Subcutaneous abdominal adipose tissue (tissue), 5 donors: ENCODE measurements around the gene TEX44.

ENCODE experiments used
- H3K27ac ChIP-seq: one replicate; pipeline ENCODE4 v1.7.0; 2013; ENCODE audit warnings: low read depth, mild to moderate bottlenecking, inconsistent platforms, low read length, moderate library complexity
- H3K27me3 ChIP-seq, 5 donors: one replicate each; pipeline ENCODE4 v1.7.0; 2013; ENCODE audit warnings: low read length in 5 of 5, inconsistent platforms in 1 of 5; ENCODE audit not compliant: control insufficient read depth in 5 of 5, insufficient read depth in 4 of 5
- H3K36me3 ChIP-seq, 5 donors: one replicate each; pipeline ENCODE4 v1.7.0; 2013; ENCODE audit warnings: low read length in 5 of 5; ENCODE audit not compliant: control insufficient read depth in 5 of 5, insufficient read depth in 5 of 5
- H3K4me1 ChIP-seq, 5 donors: one replicate each; pipeline ENCODE4 v1.7.0; 2013; ENCODE audit warnings: low read length in 5 of 5, mild to moderate bottlenecking in 3 of 5, moderate library complexity in 1 of 5; ENCODE audit not compliant: control insufficient read depth in 5 of 5, insufficient read depth in 5 of 5
- H3K4me3 ChIP-seq, 5 donors: one replicate each; pipeline ENCODE4 v1.7.0; 2013; ENCODE audit warnings: low read length in 5 of 5, low read depth in 1 of 5
- H3K9ac ChIP-seq, 5 donors: one replicate each; pipeline ENCODE4 v1.7.0; 2013; ENCODE audit warnings: low read length in 5 of 5, mild to moderate bottlenecking in 4 of 5, moderate library complexity in 3 of 5
- H3K9me3 ChIP-seq, 5 donors: one replicate each; pipeline ENCODE4 v1.7.0; 2013; ENCODE audit warnings: low read length in 5 of 5; ENCODE audit not compliant: control insufficient read depth in 5 of 5
- donor health status: healthy.
- donor health status: healthy.
- donor health status: healthy.
- donor health status: healthy.
- donor health status: healthy.

Gene TEX44

GRCh38 chr2:231627384-231628120, 34.9 kb downstream of the TEX44 start:
- Histone ChIP-seq H3K4me1 (peaks cover 10 to 35% (median 19%) of the 10 kb centered on the region in 5 donors), H3K27ac (peak overlapping the region; percentile 94), H3K9ac (peak overlapping the region; percentile 23 to 89 (median 71)), H3K9me3 (peaks cover 0 to 4% (median 0%) of the 10 kb centered on the region in 5 donors), H3K36me3 (no peaks in the 10 kb centered on the region), H3K4me3 (peak overlapping the region in 3 of 5 donors; percentile 29 to 57 (median 38)), H3K27me3 (peaks cover 0 to 5% (median 0%) of the 10 kb centered on the region in 5 donors)

DNA sequence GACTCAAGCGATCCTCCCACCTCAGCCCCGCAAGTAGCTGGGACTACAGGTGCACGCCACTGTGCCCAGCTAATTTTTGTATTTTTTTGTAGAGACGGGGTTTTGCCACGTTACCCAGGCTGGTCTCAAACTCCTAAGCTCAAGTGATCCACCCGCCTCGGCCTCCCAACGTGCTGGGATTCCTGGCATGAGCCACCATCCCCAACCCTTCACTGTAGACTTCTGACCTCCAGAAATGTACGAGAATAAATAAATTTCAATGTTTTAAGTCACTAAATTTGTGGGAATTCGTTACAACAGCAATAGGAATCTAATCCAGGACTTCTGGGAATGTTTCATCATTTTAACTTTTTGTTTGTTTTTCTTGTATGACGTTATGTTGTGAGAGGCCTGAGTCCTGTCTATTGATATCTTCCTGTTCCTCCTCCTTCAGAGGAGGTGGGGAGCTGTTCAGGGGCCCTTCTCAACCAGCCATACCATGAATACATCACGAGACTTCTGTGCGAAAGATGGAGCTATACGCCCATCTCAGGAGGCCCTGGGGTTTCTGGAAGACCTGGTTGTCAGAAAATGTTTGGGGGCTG, 40.0 kb downstream of the TEX44 start:
- H3K4me3 ChIP-seq: no peak overlapping the region
- H3K9ac ChIP-seq: peak overlapping the region in 4 of 5 donors; percentile 26 to 69 (median 55)
- peak overlapping the region; percentile 91 for H3K27ac ChIP-seq
- H3K27me3 ChIP-seq: peaks cover 0 to 5% (median 0%) of the 10 kb centered on the region in 5 donors
- H3K36me3 ChIP-seq: no peaks in the 10 kb centered on the region
- H3K4me1 ChIP-seq: peaks cover 12 to 32% (median 18%) of the 10 kb centered on the region in 5 donors
- peaks cover 0 to 3% (median 0%) of the 10 kb centered on the region in 5 donors for H3K9me3 ChIP-seq

DNA sequence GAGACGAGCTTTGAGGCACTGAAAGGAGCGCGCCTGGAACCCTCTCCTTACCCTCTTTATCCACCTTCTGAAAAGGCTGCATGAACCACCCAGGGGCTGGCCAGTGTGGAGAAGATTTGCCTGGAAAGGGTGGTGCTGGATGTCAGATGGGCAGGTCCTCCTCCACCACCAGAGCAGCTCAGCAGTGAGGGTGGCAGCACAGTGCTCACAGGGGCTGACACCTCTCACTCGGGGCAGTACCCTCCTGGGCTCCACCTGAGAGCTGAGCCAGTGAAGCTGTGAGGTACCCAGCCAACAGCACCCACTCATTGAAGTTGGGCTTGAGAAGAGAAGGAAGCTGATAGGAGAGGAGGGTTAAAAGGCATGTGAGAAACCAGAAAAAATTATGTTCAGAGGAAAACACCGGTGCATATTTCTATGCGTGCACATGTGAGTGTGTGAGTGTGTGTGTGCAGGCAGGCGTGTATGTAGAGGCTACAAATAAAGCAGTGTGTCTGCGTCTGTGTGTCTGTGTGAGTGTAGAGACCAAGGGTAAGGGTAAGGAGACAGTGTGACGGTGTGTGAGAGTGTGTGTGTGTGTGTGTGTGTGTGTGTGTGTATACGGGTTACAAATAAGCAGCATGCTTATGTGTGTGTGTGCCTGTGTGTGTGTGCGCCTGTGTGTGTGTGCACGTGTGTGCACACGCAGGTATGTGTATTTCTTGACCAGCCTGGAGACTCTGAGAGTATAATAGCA, 40.7 kb downstream of the TEX44 start:
- Histone ChIP-seq H3K4me1 (peaks cover 6 to 24% (median 12%) of the 10 kb centered on the region in 5 donors), H3K9ac (peak overlapping the region in 4 of 5 donors; percentile 7 to 59 (median 42)), H3K9me3 (no peaks in the 10 kb centered on the region), H3K4me3 (no peak overlapping the region), H3K27ac (peak overlapping the region; percentile 91), H3K36me3 (no peaks in the 10 kb centered on the region), H3K27me3 (peaks cover 0 to 2% (median 0%) of the 10 kb centered on the region in 5 donors)

GRCh38 chr2:231634412-231634811, 41.7 kb downstream of the TEX44 start:
- peaks cover 0 to 2% (median 0%) of the 10 kb centered on the region in 5 donors for H3K27me3 ChIP-seq
- H3K4me1 ChIP-seq: peaks cover 6 to 24% (median 13%) of the 10 kb centered on the region in 5 donors
- peak overlapping the region; percentile 91 for H3K27ac ChIP-seq
- no peak overlapping the region for H3K4me3 ChIP-seq
- H3K36me3 ChIP-seq: no peaks in the 10 kb centered on the region
- no peaks in the 10 kb centered on the region for H3K9me3 ChIP-seq
- peak overlapping the region in 1 of 5 donors; percentile 46 for H3K9ac ChIP-seq

DNA sequence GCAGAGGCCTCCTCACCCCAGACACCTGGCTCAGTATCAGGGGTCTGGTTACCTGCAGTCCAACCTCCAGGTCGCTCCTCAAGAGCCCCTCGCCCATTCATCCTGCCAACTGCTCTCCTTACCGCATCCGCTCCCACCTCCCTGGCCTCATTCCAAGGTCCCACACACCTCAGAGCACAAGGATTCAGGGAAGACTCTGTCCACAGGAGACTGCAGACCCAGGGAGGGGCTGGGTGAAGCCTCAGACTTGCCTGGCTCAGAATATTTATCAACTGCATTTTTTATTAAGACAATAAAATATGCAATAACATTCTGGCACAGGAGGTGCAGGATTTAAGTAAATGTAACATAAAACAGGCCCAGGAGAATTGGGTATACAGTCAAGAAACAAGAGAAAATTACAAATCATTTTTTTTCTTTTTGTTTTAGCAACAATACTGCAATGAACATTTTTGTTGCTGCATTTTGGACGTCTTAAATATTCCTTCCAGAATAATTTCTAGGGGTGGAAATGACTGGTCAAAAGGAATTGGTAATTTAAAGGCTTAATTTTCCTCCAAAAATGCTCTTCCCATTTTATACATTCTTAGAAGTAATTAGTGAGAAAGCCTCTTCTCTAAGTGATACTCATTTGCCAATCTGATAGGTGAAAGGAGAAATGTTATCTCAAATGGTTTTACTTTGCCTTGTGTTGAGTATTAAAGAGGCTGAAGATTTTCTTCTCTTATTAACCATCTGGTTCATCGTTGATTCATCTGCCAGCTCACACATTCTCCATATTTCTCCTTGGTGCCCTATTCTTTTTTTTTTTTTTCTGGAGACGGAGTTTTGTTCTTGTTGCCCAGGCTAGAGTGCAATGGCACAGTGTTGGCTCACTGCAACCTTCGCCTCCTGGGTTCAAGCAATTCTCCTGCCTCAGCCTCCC, 42.5 kb downstream of the TEX44 start:
- Histone ChIP-seq H3K4me1 (peaks cover 6 to 29% (median 13%) of the 10 kb centered on the region in 5 donors), H3K36me3 (no peaks in the 10 kb centered on the region), H3K9me3 (no peaks in the 10 kb centered on the region), H3K27ac (peak overlapping the region; percentile 91), H3K9ac (peak overlapping the region in 1 of 5 donors; percentile 46), H3K27me3 (peaks cover 0 to 2% (median 0%) of the 10 kb centered on the region in 5 donors), H3K4me3 (no peak overlapping the region)

DNA sequence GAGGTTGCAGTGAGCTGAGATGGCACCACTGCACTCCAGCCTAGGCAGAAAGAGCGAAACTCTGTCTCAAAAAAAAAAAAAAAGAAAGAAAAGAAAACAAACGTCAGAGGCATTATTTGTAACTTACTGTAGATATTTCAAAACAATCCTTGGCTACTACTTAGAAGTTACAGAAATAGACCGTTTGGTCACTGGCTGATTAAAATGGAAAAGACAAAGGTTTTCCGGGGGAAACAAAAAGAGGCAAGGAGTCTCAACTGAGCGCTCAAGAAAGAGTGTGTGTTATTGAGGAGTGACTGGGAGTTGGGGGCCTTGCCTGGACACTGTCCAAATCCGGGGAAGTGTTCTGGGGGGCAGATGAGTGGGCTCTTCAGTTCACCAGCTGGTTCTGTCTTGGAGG, 47.6 kb downstream of the TEX44 start:
- Histone ChIP-seq H3K4me1 (peaks cover 10 to 46% (median 42%) of the 10 kb centered on the region in 5 donors), H3K27ac (peak overlapping the region; percentile 97), H3K4me3 (peak overlapping the region in 3 of 5 donors; percentile 2 to 44 (median 36)), H3K9me3 (no peaks in the 10 kb centered on the region), H3K36me3 (no peaks in the 10 kb centered on the region), H3K27me3 (no peaks in the 10 kb centered on the region), H3K9ac (peak overlapping the region in 4 of 5 donors; percentile 25 to 83 (median 60))

- peak overlapping the region; percentile 97 for H3K27ac ChIP-seq
- no peaks in the 10 kb centered on the region for H3K9me3 ChIP-seq
- no peaks in the 10 kb centered on the region for H3K27me3 ChIP-seq
- no peaks in the 10 kb centered on the region for H3K36me3 ChIP-seq
- peaks cover 10 to 48% (median 42%) of the 10 kb centered on the region in 5 donors for H3K4me1 ChIP-seq
- H3K4me3 ChIP-seq: peak overlapping the region in 3 of 5 donors; percentile 2 to 44 (median 36)
- peak overlapping the region in 4 of 5 donors; percentile 25 to 83 (median 62) for H3K9ac ChIP-seq
Observed at GRCh38 chr2:231640641-231641111, 48.0 kb downstream of the TEX44 start.

DNA sequence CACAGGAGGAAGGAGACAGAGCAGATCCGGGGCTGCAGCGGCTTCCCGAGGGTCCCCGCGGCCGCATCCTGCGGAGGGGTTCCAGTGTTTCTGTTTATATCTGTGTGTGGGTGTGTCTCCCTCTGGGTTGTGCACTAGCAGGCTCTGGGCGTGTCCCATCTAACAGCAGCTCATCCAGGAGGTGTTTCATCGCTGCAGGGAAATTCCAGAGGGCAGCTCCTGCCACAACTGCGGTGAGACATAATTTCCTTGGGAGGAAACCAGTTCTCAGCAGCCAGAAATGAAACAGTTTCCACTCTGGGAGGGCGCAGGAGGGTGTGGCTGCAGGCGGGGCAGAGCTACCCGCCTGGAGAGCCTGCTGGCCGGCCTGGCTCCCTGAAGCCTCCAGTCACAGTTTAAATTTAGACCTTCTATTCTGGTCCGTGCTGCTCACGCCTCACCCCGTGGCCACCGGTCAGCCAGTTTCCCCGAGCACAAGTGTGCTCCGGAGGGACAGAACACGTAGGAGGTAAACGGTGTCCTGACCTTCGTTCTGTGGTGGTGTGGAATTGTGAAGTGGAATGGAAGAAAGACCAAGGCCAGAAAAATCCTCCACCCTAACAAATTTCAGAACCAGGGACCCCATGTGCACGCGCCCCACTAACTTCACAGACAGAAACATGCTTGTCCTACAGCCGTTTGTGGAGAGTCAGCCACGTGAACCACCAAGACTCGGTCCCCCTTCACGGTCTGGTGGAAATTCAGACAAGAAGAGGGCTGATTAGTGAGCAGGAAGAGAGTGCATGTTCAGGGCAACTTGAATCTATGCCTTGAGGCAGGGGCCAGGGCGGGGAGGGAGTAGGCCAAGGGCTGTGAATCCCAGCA, 50.2 kb downstream of the TEX44 start:
- H3K27me3 ChIP-seq: no peaks in the 10 kb centered on the region
- peaks cover 10 to 48% (median 42%) of the 10 kb centered on the region in 5 donors for H3K4me1 ChIP-seq
- no peaks in the 10 kb centered on the region for H3K9me3 ChIP-seq
- H3K36me3 ChIP-seq: no peaks in the 10 kb centered on the region
- peak overlapping the region; percentile 42 to 80 (median 64) for H3K9ac ChIP-seq
- H3K27ac ChIP-seq: peak overlapping the region; percentile 97
- H3K4me3 ChIP-seq: peak overlapping the region in 4 of 5 donors; percentile 15 to 46 (median 24)
